ENCODE results near the gene SERPINH1.

DNA sequence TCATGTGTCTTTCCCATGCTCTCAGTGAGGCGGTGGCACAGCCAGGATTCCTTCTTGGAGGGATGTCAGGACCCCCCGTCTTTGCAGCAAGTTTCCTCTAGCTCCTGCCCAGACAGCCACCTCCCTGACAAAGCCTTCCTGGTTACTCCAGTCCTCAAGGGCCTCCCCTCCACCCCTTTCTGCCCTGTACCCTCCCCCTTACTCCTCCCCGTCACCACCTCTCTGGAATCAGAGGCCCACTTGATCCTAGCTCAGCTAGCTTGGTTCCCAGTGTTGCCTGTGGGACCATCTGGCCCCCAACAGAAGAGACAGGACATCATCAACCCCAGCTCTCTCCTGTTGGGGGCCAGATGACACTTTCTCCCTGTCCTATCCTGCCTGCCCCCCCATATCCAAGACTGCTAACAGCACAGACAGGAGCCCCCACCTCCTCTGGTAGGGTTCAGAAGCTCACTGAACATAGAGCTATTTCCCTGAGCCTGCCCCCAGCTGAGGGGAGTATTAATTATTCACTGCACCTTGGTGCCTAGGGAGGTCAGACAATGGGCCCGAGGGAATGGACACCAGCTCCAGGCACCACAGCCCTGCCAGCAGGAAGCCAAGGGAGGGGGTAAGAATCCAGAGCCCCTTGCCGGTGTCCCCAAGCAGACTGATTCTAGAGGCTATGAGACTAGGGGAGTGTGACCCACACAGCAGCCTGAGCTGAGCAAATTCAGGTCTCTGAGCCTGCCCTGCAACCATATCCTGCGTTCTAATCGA is 39.6 kb upstream of the SERPINH1 start:
- TF ChIP-seq POLR2A (IDR thresholded peaks at IDR 0.05; ENCODE audit: low read depth, low read length) (no peak), TAF1 (IDR thresholded peaks at IDR 0.05; ENCODE audit: borderline replicate concordance, low read depth, low read length) (no peak)
